Neural progenitor cell (in vitro differentiated cells): ENCODE measurements around the gene USP34.

Experiments used
- CTCF ChIP-seq: fragments of 200-600 bp; sonication (generic); IDR thresholded peaks from 2 replicates; pipeline ENCODE4 v1.5.1; 2017; ENCODE audit warnings: antibody characterized with exemption, mild to moderate bottlenecking
- EZH2 ChIP-seq: fragments of 200-600 bp; sonication (generic); IDR thresholded peaks from 2 replicates; pipeline ENCODE4 v1.6.1; 2017; ENCODE audit warnings: antibody characterized with exemption, mild to moderate bottlenecking, moderate library complexity

GRCh38 chr2:61193670-61194561, 277.0 kb downstream of the USP34 start:
- no peak for TF ChIP-seq CTCF
- no peak for TF ChIP-seq EZH2
